ENCODE data around the gene SNRNP200. TPM values are rescaled to one million over a fixed set of nuclear protein-coding genes. Genes with fewer than 3 reads are reported as not detected.

Gene SNRNP200
- total RNA-seq, 6 experiments from 2014 or later, result 88.0 to 106 (median 93.3) TPM

GRCh38 chr2:96319396-96319795, 14.1 kb upstream of the SNRNP200 start:
- no peaks in the 10 kb centered on the region for H3K9me3 Mint-ChIP-seq
- H3K4me3 Mint-ChIP-seq, result no peak overlapping the region
- peaks cover 38% of the 10 kb centered on the region for H3K4me1 Mint-ChIP-seq (ENCODE audit: low read depth)
- TF ChIP-seq CTCF (IDR thresholded peaks at IDR 0.05), result no peak
- H3K36me3 Mint-ChIP-seq (ENCODE audit: low read depth), result no peaks in the 10 kb centered on the region; the same call in 1 of the 2 replicates
- H3K27me3 Mint-ChIP-seq (ENCODE audit: insufficient read depth), result peaks cover 5% of the 10 kb centered on the region
- DNase-seq, result no peak
- H3K27ac Mint-ChIP-seq, result no peak overlapping the region

GRCh38 chr2:96318723-96319122, 13.4 kb upstream of the SNRNP200 start:
- no peak for DNase-seq
- TF ChIP-seq CTCF (IDR thresholded peaks at IDR 0.05), result no peak
- Mint-ChIP-seq H3K36me3 (ENCODE audit: low read depth) (no peaks in the 10 kb centered on the region; the same call in 1 of the 2 replicates), H3K9me3 (no peaks in the 10 kb centered on the region), H3K4me1 (ENCODE audit: low read depth) (peaks cover 38% of the 10 kb centered on the region), H3K4me3 (no peak overlapping the region), H3K27ac (no peak overlapping the region), H3K27me3 (ENCODE audit: insufficient read depth) (peaks cover 3% of the 10 kb centered on the region)

DNA sequence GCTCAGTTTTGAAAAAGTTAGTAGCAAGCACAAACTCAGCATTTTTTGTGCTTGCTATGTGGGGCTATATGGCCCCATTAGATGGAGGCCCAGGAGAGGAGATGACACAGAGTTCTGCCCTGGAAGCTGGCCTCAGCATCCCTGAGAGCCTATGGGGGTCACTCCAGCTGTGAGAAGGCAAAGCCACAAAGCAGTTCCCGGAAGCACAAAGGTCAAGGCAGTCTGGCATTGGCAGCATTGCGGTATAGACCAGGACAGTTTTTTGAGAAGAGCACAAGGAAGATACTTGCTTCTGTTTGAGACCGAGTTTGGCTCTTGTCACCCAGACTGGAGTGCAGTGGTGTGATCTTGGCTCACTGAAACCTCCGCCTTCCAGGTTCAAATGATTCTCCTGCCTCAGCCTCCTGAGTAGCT, 12.2 kb upstream of the SNRNP200 start:
- H3K4me3 Mint-ChIP-seq, result no peak overlapping the region
- DNase-seq, result no peak
- no peaks in the 10 kb centered on the region; the same call in 1 of the 2 replicates for H3K36me3 Mint-ChIP-seq (ENCODE audit: low read depth)
- H3K27ac Mint-ChIP-seq, result no peak overlapping the region
- H3K9me3 Mint-ChIP-seq, result no peaks in the 10 kb centered on the region
- no peak for TF ChIP-seq CTCF (IDR thresholded peaks at IDR 0.05)
- peaks cover 38% of the 10 kb centered on the region for H3K4me1 Mint-ChIP-seq (ENCODE audit: low read depth)
- peaks cover 2% of the 10 kb centered on the region for H3K27me3 Mint-ChIP-seq (ENCODE audit: insufficient read depth)

DNA sequence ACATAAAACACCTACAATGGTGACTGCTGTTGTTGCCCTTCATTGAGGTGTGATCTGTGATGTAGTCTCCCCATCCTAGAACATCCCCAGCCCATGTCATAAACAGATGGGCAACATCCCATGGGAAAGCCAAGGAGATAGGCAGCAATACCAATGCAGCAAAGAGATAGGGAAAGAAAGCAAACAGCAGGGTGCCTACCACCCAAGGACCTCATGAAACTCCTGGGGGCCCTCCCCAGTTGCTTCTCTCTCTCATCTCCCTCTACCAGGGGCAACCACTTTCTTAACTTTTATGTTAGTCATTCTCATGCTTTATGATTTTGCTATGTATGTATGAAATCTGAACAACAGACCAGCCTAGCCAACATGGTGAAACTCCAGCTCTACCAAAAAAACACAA, 11.7 kb upstream of the SNRNP200 start:
- no peak overlapping the region for H3K4me3 Mint-ChIP-seq
- no peak for DNase-seq
- H3K27me3 Mint-ChIP-seq (ENCODE audit: insufficient read depth), result peaks cover 1% of the 10 kb centered on the region
- H3K4me1 Mint-ChIP-seq (ENCODE audit: low read depth), result peaks cover 38% of the 10 kb centered on the region
- no peaks in the 10 kb centered on the region for H3K9me3 Mint-ChIP-seq
- no peaks in the 10 kb centered on the region; the same call in 1 of the 2 replicates for H3K36me3 Mint-ChIP-seq (ENCODE audit: low read depth)
- H3K27ac Mint-ChIP-seq, result peak overlapping the region; percentile 29; the same call in 1 of the 2 replicates
- TF ChIP-seq CTCF (IDR thresholded peaks at IDR 0.05), result no peak

DNA sequence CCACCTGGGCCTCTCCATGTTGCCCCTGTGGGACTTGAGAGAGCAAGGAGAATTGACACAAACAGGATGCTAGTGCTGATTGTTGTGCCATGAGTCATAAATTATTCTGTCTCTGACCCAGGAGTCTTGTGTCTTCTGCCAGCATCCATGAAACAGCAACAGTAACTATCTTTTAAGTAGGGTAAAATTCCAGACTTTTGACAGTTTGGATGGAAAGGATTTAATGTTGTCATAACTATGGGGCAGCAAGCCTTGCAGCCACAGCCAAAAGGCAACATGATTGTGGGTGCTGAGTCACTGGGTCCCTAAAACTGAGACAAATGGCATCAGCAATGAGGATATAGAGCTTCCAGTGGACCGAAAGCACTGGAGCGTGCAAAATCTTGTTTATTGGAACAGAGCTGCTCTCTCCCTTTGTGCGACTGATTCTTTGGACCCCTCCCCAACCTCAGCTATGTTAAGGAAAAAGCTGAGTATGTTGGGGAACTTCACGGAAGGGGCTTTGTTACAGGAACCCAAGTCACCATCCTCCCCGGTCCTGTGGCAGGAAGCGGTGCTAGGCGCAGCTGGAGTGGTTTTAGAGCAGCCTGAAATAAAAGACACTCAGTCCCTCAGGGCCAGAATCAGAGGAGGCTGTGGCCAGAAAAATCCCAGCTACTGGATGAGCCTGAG, 10.2 kb upstream of the SNRNP200 start:
- peak; percentile 92 for DNase-seq
- H3K4me1 Mint-ChIP-seq (ENCODE audit: low read depth), result peaks cover 28% of the 10 kb centered on the region
- TF ChIP-seq CTCF (IDR thresholded peaks at IDR 0.05), result no peak
- H3K36me3 Mint-ChIP-seq (ENCODE audit: low read depth), result no peaks in the 10 kb centered on the region; the same call in 1 of the 2 replicates
- peak overlapping the region; percentile 95 for H3K27ac Mint-ChIP-seq
- H3K4me3 Mint-ChIP-seq, result peak overlapping the region; percentile 67
- H3K9me3 Mint-ChIP-seq, result no peaks in the 10 kb centered on the region
- H3K27me3 Mint-ChIP-seq (ENCODE audit: insufficient read depth), result peaks cover 1% of the 10 kb centered on the region

Measured in HFFc6 (cell line).